NCI-H345 treated with DMSO at 0.1 percent for 48 hours (cell line): Measurements from ENCODE around the gene PNKP.

Experiments
- DNase-seq: peaks from one replicate; lab custom pipeline; 2025; ENCODE audit not compliant: unreplicated experiment; lab: John Stamatoyannopoulos, UW

Gene PNKP

DNA sequence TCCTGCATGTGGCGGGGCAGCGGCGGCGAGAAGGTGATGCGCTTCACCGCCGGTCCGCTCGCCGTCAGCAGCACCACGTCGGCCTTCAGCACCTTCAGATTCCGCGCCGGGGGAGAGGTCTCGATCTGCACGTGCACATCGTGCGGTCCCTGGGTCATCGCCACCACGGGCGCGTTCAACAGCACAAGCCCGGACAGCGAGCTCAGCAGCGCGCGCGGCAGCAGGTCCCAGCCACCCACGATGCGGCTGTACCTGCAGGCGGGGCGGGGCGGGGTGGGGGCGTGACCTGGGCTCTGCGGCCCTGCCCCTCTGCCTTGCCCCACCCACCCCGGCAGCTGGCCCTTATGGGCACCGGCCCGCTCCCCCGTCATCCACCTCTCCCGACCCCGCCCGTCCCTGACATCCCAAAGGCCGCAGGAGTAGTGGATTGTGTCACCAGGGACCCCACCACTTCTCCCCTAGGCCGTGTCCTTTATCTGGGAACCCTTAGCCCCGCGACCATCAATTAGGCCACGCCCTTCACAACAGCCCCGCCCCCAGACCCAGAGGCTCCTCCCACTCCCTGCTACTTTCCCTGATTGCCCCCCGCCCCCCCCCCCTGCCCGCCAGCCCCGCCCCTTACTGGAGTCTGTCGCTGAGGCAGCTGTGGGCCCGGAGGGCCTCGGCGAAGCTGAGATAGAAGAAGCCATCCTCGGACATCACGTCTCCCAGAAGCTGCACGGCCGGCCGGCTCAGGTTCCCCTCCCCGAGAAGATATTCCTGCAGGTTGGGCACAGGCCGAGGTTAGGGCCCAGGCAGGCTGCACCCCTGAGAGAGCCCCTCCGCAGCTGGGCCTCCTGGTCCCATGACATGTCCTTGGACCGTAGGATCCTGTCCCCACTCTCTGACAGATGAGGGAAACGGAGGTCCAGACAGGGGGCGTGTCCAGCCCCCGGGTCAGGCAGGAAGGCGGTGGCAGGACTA is 23.3 kb upstream of the PNKP start:
- no peak for DNase-seq

DNA sequence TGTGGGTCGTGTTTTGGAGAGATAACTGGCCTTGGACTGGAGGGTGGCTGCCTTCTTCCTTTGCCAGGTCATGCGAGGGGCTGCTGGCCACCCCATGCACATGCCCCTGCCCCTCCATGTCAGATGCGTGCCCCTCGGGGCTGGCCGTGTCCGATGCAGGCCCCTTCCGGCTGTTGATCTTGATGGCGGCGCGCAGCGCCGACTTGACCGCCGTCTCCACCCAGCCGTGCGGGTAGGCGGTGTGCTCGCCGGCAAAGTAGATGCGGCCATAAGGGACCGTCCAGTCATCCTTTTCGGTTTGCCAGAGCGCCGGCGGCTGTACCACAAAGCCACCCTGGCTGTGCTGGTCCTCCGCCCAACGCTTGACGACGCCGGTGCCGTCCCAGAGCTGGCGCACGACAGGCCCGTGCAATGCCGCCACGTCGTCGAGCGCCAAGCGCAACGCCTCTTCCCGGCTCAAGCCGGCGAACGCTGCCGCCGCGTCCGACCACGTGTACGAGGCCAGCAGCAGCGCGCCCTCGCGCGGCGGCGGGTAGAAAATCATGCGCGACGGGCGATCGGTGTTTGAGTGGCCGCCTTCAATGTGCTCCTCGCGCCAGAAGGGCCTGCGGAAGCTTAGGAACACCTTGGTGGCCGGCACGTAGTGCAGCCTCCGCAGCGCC is 22.4 kb upstream of the PNKP start:
- no peak for DNase-seq

DNA sequence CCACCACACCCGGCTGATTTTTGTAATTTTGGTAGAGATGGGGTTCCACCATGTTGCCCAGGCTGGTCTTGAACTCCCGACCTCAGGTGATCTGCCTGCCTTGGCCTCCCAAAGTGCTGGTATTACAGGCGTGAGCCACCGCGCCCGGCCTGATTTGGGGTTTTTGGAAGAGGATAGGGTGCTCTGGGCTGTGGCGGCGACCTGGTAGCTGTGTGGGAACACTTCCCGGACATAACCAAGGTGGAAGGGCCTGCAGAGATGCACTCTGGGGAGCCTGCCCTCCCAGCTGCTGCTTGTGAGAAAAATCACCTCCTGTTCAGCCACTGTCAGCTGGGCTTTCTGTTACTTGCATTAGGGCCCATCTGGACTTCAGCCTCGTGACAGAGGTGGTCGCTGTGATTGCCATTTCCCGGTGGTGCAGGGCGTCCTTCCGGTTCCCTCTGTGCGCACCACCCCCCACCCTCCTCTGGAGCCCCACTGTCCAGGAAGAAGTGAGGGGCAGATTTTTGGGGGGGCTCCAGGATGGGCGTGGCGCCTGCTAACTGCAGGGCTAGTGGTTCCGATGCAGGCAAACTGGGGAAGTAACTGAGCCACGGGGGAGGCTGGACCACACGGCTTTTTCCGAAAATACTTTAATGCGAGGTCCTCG is 21.8 kb upstream of the PNKP start:
- no peak for DNase-seq

DNA sequence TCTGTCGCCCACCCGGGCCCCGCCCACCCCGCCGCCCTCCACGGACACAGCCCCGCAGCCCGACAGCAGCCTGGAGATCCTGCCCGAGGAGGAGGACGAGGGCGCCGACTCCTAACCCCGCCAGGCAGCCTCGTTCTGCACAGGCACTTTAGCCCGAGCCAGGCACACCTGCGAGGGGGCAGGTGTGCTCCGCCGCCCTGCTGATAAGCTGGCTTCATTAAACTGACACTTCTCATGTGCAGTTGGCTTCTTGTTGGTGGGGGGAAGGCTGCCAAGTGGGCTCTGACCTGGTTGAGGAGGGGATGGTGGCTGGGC is 21.1 kb upstream of the PNKP start:
- DNase-seq: no peak

DNA sequence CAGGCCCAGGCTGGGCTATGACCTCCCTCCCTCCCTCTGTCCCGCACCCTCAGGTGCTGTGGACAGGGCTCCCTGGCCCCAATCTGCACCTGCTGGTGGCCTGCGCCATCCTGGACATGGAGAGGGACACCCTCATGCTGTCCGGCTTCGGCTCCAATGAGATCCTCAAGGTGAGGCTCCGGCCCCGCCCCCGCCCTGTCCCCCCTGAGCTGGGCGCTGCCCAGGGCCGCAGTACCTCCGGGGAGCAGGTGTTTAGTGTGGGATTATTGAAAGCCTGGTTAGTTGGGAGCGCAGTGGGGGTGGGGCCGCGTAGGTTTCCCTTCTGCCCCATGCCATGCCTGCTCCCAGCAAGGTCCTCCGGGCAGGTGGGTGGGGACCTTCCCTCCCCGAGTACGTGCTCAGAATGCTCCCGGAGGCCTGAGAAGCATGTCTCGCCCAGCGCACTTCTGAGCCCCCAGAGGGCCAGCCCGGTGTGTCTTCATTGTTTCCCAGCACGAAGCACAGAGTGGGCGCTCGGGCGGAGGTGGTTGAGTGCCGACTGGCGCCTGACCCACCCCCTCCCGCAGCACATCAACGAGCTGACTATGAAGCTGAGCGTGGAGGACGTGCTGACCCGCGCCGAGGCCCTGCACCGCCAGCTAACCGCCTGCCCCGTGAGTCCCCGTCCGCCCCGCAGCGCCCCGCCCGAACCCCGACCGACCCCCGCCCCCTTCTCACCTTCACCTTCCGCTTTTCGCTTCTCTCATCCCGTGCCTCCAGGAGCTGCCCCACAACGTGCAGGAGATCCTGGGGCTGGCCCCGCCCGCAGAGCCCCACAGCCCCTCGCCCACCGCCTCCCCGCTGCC is 20.5 kb upstream of the PNKP start:
- DNase-seq: no peak

DNA sequence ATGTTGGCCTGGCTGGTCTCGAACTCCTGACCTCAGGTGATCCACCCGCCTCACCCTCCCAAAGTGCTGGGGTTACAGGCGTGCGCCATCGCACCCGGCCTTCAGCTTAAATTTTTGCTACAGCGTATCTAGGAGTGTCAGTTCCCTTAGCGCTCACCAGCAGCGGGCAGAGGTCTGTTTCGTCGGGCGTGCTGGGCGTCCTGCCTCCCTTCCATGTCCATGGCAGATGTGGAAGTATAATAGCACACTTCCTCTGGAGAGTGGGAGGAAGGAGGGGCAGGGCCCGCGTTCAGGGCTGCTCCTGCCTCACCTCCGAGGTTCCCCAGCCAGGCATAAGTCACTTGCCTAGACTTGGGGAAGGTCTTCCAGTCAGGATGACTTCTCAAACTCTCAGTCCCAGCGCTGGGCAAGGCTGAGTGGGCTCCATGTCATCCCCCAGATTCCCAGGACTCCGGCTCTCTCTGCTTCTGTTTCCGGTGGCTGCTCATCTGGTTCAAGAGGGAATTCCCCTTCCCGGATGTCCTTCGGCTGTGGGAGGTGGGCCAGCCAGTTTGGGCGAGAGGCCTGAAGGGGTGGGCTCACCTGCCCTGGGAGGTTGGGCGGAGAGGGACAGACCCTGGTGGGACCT is 19.8 kb upstream of the PNKP start:
- no peak for DNase-seq

DNA sequence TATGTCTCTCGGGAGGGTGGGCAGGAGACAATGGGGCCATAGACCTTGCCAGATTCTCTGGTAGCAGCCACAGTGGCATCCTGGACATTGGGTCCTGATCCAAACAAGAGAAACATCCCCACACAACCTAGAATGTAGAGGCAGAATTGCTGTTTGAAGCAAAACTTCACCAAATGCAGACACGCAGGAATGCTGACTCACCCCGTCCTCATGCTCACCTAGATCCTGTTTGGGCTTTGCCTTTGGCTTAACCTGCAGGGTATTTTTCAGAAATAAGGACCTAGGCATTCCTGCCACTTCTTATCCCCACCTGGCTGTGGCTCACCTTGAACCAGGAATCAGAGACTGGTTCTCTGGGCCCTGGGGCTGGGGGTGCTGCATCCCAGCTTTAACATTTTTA is 17.4 kb upstream of the PNKP start:
- DNase-seq: no peak

DNA sequence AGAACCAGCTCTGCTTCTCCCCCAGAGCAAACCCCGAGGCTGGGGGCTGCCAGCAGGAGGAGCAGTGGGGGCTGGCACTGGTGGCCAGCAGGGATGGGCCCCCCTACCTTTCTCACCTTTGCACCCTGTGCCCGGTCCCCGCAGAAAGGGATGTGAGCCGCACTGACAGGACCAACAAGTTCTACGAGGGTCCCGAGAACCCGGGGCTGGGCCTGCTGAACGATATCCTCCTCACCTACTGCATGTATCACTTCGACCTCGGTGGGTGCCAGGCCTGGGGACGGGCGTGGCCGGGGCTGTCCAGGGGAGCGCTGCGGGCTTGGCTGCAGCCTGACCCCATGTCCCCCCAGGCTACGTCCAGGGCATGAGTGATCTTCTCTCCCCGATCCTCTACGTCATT is 16.7 kb upstream of the PNKP start:
- no peak for DNase-seq

DNA sequence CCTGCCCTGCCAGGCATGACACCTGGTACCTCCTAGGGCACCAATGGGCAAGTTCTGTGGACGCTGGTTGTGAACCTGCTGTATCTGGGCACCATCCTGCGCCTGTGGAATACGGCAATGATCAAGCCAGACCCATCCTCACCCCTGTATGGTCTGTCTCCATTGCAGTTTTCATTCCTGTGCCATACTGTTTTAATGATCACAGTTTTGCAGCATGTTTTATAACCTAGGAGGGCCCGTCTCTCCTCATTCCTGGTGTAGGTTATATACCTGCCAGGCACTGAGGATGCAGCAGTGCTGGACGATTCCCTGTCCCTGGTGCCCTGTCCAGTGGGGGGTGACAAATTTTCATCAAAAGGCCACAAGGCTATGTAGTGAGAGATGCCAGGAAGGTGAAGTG is 15.7 kb upstream of the PNKP start:
- DNase-seq: no peak

DNA sequence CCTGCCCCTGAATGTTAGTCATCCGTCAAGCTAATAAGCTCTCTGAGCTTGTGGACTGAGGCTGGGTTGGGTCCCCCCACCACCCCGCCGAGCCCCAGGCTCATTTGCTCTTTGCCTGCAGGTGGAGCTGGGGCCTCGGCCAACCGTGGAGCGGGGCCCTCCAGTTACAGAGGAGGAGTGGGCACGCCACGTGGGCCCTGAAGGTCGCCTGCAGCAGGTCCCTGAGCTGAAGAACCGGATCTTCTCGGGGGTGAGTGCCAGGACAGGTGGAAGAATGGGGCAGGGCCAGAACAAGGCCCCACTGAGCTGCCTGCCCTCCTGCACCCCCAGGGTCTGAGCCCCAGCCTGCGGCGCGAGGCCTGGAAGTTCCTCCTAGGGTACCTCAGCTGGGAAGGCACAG is 15.3 kb upstream of the PNKP start:
- no peak for DNase-seq

DNA sequence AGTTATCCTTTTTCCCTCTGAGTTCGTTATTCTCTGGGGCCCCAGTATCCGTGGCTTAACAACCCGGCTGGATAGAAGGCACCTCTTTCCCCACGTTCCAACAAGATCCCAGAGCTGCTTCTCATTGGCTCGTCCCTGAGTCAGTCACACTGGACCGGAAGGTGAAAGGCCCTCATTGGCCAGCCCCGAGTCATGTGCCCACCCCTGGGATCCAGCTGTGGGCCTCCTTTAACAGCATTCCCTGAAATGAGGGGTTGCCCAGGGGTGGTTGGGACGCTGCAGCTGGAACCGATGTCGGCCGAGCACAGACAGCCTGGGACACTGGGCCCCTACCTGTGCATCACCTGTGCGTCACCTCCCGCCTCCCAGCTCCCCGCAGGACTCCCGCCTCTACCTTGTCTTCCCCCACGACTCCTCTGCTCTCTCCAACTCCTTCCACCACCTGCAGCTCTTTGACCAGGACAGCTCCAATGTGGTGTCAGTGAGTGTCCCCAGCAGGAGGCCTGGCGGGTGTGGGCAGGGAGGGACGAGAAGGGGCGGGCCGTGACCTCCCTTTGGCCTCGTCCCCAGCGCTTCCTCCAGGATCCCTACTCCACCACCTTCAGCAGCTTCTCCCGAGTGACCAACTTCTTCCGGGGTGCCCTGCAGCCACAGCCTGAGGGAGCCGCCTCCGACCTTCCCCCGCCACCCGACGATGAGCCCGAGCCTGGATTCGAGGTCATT is 14.5 kb upstream of the PNKP start:
- DNase-seq: no peak

DNA sequence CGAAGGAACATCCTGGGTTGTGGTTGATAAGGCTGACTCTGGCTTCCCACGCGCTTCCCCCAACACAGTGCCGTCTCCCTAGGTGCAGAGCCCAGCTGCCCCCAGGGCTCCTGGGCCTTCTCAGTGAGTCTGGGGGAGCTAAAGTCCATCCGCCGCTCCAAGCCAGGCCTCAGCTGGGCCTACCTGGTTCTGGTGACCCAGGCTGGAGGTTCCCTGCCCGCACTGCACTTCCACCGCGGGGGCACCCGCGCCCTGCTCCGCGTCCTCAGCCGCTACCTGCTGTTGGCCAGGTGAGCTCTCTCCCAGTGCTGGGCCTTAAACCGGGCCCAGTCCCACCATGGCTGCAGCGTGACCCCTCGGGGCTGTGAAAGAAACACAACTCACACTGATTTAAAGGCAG is 13.8 kb upstream of the PNKP start:
- no peak for DNase-seq

DNA sequence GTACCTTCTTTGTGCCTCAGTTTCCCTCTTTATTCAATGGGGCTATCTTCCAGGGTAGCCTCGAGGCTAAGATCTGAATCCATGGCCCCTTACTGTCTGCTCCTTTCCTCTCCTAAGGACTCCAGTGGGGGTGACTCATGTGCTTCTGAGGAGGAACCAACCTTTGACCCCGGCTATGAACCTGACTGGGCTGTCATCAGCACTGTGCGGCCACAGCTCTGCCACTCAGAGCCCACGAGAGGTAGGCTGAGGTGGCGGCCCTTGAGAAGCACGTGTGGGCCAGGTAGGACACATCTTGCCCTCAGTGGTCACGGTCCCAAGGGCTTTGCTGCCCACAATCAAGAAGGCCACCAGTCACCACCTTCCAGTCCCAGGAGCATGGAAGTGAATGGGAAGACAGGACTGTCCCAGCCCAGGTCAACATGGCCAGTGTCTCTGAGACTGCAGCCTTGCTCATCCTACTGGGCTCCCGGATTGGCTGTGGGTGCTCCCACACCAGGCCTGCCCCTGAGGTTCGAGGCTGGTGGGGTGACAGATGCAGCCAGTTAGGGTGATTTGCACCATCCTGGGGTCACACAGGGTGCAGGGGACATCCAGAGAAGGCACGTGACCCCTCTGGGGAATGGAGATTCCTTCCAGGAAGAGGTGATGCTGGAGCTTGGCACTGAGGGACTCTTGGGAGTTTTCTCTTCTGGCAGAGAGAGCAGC is 12.9 kb upstream of the PNKP start:
- no peak for DNase-seq

DNA sequence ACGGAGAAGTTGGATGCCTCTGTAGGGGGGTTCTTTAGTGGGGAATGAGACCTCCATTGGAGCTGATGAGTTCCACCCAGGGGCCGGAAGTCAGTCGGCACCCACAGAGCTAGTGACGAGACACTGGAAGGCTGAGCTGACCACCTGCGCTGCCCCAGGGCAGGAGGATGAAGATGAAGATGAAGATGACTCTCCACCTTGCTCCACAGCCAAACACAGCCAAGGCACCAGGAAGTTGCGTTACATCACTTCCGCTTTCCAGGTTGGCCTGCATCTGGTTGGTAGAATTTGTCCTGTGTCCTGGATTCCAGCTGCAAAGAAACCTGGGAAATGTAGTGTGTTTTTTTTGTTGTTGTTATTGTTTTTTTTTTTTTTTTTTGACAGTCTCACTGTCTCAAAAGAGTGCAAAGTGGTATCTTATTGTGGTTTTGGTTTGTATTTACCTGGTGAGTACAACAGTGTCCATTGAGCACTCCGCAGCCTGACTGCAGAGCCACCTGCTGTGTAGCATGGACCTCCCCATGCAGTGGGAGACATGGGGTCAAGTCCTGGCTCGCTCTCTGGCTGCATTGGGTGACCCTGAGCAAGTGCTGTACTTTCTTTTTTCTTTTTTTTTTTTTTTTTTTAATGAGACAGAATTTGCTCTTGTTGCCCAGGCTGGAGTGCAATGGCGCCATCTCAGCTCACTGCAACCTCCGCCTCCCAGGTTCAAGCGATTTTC is 12.0 kb upstream of the PNKP start:
- no peak for DNase-seq

DNA sequence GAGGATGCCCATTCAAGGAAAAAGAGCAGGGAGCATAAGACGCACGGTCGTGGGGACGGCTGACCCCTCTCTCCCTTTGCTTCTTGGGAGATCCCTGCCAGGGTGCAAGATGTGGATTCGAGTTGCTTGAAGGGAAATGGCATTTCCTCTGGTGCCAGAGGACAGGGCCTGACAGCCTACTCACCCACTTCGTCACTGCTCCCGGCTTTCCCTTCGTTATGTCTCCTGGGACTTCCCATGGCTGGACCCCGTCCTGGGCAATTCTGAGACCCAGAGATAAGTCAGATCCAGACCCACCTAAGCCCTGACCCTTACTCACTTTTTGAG is 11.3 kb upstream of the PNKP start:
- no peak for DNase-seq

DNA sequence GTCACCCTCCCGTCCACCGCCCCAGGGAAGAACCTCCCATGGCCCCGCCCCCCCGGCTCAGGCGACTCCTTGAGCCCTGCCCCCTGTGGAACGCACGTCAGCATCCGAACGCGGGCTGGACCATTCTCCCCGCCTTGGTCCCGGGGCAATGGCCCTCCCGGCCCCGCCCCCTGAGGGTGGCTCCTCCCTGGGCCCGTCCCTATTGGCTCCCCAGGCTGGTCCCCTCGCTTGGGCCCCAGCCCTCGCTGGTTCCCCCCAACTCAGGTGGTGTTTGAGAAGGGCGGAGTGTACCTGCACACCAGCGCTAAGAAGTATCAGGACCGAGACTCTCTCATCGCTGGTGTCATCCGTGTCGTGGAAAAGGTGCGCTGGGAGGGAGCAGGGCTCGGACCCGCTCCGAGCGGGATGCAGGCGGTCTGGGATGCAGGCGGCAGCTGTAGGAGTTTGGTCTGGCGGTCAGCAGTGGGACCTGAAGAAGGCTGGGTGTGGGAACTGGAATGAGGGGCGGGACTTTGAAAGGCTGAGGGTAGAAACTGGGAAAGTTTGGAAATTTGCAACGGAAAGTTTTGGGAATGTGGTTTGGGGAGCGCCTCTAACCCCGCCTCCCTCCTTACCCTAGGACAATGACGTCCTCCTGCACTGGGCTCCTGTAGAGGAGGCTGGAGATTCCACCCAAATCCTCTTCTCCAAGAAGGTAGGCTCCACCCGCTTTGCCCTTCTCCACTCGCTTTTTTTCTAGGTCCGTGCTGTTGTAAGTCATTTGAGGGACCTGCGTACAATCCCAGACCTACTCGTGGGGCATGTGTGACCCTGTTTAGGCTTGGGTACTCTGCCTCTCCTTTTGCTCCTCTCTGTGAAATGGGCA is 10.7 kb upstream of the PNKP start:
- peak; percentile 66 for DNase-seq

DNA sequence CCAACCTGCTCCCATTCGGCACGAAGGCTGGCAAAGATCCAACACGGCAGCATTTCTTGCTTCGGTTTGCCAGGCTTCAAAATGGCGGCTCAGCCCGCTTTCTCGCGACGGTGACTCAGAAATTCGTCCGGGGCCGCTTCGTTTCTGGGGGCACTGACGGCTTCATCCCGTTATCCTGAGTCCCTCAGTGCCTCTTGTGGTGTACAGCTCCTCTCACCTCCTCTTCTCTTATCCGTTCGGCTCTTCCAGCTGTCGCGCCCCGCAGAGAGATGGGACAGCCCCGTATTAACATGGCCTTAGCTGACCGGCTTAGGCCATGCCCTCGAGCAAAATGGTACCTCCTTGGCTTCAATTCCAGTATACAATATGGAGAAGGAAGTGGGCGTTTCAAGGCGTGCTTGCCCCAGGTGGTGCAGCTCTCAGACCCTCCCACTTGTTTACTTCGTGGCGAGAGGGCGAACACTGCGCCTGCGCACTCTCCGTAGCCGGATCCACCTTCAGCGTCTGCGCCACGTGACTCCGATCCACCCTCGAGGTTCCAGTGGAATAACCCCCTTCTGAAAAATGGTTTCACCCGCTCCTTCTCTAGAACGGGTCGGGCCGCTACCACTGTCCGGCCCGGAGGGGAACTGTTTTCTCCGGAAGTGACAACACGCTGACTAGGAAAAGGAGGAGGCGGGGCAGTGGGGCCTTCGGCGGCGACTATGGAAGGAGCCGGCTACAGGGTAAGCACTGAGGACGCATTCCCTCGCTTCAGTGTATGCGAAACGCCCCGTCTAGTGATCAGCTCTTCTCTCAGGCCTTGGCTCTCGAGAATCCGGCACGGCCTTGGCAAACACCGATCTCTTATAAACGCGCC is 9.9 kb upstream of the PNKP start, which contains the start of the genes AKT1S1 and TBC1D17:
AKT1S1 (minus strand) TSS at position 336 of the 859 bp plus-strand sequence. CDS start 4,060 bp downstream, outside the sequence.
TBC1D17 (plus strand) TSS at position 683 of the 859 bp plus-strand sequence; CDS start at position 705, 22 bp downstream.
- peak; percentile 96 for DNase-seq
